Measurements from ENCODE around the gene STK32B.
A peak's percentile ranks its signal among the peaks of the same experiment; 100 is the strongest.

The STK32B gene

DNA sequence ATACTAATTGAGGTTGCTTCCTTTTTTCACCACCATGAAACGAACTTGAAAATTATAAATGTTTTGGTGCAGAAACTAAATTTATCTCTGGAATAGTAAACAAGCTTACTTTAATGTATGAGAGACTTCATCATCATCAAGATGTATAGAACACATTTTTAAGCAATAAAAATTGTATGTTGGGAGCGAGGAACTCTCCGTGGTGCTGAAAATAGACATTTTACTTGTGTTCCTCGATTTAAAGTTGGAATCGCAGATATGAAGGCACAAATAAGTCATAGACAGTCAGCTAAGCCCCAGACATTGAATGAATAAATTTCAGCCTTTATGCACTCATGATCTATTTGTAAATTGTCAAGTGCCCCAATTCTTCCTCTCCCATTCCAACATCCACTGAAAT is 310.7 kb downstream of the STK32B start:
- DNase-seq (ENCODE audit: low read depth, low spot score), result no peak

DNA sequence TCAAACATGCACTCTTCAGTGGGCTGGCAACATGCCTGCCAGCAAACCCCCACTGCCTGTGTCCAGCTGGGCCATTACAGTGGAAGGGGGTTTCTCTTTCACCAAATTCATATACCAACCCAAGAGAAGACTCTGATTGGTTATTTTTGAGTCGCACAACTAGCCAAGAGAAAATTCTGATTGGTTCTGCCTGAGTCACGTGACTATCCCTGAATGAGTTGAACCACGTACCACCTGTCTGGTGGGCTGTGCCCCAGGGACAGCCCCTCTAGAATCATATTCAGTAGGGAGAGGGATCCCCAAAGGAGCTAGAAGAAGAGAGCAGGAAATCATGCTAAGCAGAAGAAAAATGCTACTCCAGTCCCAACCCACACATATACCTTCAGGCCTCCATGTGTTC is 313.1 kb downstream of the STK32B start:
- no peak for DNase-seq (ENCODE audit: low read depth, low spot score)

- no peak for DNase-seq (ENCODE audit: low read depth, low spot score)
Measured at GRCh38 chr4:5365071-5366008, 314.1 kb downstream of the STK32B start.

DNA sequence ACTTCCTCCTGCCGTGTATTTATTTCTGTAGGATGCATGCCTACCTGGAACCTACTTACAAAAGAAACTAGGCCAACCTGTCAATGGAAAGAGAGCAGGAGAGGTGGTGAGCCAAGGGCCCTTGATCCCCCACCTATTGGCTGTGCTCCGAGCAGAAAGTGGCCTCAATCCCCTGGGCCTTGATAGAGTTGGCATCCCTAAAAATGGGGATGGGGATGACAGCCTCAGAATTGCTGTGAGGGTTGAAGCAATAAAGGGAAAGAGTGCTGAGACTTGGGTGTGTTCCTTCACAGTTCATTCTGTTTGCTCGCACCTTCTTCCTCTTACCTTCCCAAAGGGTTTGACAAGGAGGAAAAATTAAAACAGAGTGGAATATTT is 314.7 kb downstream of the STK32B start:
- no peak for DNase-seq (ENCODE audit: low read depth, low spot score)

GRCh38 chr4:5366421-5366820 is 315.1 kb downstream of the STK32B start:
- no peak for DNase-seq (ENCODE audit: low read depth, low spot score)

- no peak for DNase-seq (ENCODE audit: low read depth, low spot score)
Measured at GRCh38 chr4:5368426-5368825, 317.1 kb downstream of the STK32B start.

GRCh38 chr4:5370286-5370685 is 319.0 kb downstream of the STK32B start:
- DNase-seq (ENCODE audit: low read depth, low spot score), result no peak

GRCh38 chr4:5371415-5372190 is 320.3 kb downstream of the STK32B start:
- no peak for DNase-seq (ENCODE audit: low read depth, low spot score)

DNA sequence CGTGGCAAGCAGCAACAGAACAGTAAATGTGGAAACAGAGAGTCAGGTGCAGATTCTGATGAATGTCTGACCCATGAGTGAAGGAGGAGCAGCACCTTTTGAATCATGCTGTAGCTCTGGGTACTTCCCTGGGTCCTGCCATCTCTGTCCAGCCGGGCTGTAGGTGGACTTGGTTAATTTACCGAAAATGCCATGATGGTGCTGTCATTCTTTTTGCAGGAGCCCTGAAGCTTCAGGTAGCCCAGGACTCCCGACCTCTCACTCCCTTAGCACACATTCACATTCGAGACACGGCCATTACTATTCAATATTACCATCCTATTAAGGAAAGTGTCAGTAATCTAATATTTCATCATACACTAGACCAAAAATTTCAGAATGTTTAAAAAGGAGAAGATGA is 320.9 kb downstream of the STK32B start:
- no peak for DNase-seq (ENCODE audit: low read depth, low spot score)

GRCh38 chr4:5373327-5373726 is 322.0 kb downstream of the STK32B start:
- no peak for DNase-seq (ENCODE audit: low read depth, low spot score)

DNA sequence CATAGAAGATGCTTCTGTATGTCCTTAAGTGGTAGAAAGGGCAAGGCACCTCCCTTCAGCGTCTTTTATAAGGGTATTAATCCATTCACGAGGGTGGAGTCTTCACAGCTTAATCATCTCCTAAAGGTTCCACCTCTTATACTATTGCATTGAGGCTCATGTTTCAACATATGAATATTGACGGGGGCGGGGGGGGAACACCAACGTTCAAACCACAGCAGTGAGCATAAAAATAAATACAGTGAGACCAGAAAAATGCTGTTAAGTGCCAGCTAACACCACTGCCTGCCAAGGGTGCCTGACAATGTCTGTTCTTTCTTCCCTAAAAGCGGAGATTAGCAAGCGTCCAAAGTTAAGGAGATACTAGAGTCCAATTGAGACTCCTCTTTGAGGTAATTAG is 323.3 kb downstream of the STK32B start:
- DNase-seq (ENCODE audit: low read depth, low spot score), result no peak

DNA sequence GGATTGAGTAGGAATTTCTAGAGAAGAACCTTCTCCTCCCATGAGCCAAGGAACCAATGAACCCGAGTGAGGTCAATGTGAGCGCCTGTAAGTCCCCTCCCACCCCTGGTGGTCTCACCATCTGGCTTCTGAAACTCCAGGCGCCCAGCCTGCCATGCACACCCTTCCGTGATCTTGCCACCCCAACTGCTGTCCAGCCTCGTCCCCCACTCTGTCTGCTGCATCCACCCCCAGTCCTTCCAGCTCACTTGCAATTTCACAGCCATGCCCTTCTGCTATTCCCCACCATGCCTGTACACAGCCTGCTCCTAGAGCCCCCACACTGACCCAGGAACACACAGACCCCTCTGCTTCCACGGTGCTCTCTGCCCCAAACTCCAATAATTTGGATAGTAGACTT is 323.7 kb downstream of the STK32B start:
- no peak for DNase-seq (ENCODE audit: low read depth, low spot score)

GRCh38 chr4:5376015-5376414 is 324.7 kb downstream of the STK32B start:
- DNase-seq (ENCODE audit: low read depth, low spot score), result no peak

- DNase-seq (ENCODE audit: low read depth, low spot score), result no peak
Measured at GRCh38 chr4:5378002-5378401, 326.7 kb downstream of the STK32B start.

DNA sequence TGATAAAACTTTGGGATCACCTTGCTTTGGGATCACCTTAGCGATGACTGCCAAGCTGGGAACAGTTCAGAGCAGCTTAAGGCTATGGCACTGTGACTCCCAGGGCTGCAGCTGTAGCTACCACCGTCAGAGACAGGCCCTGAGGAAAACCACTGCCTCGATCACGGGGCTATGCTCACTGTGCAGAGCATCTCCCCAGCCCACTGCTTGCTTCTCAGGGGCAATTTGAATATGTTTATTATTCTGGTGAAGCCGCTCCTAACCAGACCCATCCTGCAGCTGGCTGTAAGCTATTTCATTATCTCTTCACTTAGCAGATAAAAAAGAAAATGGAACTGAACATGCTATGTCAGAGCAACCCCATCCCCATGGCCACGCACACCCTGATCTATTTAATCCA is 328.6 kb downstream of the STK32B start:
- no peak for DNase-seq (ENCODE audit: low read depth, low spot score)

DNA sequence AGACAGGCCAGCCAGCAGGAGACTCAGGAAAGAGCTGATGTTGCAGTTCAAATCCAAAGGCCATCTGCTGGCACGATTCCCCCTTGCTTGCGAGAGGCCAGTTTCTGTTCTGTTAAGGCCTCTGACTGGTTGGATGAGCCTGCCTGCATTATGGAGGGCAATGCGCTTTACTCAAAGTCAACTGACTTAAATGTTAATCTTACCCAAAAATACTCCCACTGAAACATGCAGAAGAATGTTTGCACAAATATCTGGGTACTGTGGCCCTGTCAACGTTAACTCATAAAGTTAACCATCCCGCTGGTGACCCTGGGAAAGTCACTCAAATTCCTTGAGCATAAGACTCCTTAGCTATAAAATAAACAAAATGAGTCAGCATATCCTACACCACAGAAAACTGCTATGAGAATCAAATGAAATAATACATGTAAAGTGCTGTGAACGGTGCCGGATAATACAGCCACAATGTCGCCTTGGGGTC is 330.7 kb downstream of the STK32B start:
- peak; percentile 76 for DNase-seq (ENCODE audit: low read depth, low spot score)

DNA sequence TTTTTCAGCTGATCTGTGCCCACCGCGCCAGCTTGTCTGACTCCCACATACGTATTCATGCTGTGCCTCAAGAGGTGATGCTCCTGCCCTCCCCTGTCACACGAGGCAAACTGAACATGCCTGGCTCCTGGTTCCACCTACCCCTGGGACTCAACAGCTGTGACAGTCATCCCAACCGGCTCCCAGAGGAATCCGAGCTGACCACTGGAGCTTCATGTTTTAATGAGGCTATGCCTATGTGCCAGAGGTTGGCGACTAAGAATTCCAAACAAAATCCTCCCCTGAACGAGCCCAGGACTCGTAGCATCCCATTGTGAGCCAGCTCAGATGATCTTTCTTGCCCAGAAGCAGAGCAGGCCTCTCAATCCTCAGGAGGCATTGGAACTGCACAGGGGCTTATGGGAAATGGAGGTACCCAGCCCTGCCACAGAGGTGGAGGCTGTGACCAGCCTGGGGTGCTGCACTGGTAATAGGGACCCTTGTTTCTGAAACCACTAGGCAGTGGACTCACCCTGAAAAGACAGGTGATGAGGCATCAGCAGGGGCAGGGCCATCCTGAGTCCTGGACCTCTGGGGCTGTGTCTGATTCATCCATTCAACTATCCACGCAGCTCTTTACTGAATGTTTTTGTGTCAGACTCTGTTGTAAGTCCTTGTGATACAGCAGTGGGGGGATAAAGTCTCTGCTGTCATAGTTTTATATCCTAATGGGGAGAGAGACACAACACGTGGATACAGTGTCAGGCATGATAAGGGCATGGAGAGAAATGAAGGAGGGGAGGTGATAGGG is 332.1 kb downstream of the STK32B start:
- no peak for DNase-seq (ENCODE audit: low read depth, low spot score)

GRCh38 chr4:5385741-5386311 is 334.5 kb downstream of the STK32B start:
- no peak for DNase-seq (ENCODE audit: low read depth, low spot score)

DNA sequence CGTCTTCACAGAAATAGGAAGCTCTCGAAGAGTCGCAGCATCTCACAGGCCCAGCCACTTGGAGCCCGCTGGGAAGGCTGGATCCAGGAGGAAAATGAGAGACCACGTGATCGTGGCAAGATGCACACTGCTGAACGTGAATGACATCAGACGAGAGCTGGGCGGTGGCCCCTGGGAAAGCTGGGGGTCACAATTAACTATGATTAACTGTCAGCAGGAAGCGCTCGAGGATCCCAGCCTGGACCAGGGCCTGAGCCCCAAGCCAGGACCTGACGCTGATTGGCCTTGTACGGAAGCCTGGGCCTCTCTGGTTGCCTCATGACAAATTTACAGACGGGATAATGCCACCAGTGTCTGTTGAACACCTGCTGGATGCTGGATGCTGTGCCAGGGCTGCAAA is 335.6 kb downstream of the STK32B start:
- DNase-seq (ENCODE audit: low read depth, low spot score), result no peak

GRCh38 chr4:5387457-5387856 is 336.2 kb downstream of the STK32B start:
- DNase-seq (ENCODE audit: low read depth, low spot score), result no peak

GRCh38 chr4:5389756-5390310 is 338.6 kb downstream of the STK32B start:
- DNase-seq (ENCODE audit: low read depth, low spot score), result no peak
